Type B pancreatic cell (in vitro differentiated cells): ENCODE measurements around the gene MGMT. TPM values are rescaled to one million over a fixed set of nuclear protein-coding genes. Genes with fewer than 3 reads are reported as not detected.

Experiments used
- DNase-seq: peaks from one replicate; pipeline ENCODE4 v3.0.0; 2021; ENCODE audit warnings: mixed read lengths; ENCODE audit not compliant: unreplicated experiment; ENCODE audit errors: extremely low spot score
- H3K27ac Mint-ChIP-seq: 2 replicates; pipeline ENCODE4 v1.8.0; 2021; ENCODE audit warnings: mild to moderate bottlenecking, mixed read lengths
- H3K27me3 Mint-ChIP-seq: 2 replicates; pipeline ENCODE4 v1.8.0; 2021; ENCODE audit warnings: mixed read lengths
- H3K36me3 Mint-ChIP-seq: 2 replicates; pipeline ENCODE4 v1.8.0; 2021; ENCODE audit warnings: mixed read lengths
- H3K4me1 Mint-ChIP-seq: one replicate; pipeline ENCODE4 v1.8.0; 2021; ENCODE audit warnings: mixed read lengths; ENCODE audit not compliant: unreplicated experiment
- H3K4me3 Mint-ChIP-seq: 2 replicates; pipeline ENCODE4 v1.8.0; 2021; ENCODE audit warnings: mild to moderate bottlenecking, mixed read lengths
- H3K9me3 Mint-ChIP-seq: 2 replicates; pipeline ENCODE4 v1.8.0; 2021; ENCODE audit warnings: mixed read lengths
- total RNA-seq: library from RNA; stranded (reverse); gene quantifications from 2 replicates; pipeline ENCODE4 v1.2.1, GENCODE V29; 2021; ENCODE audit warnings: low replicate concordance
- TF ChIP-seq, protein P1 (sequence below): fragments of 200-600 bp; sonication (generic); conservative IDR thresholded peaks from 2 replicates; pipeline ENCODE4 v1.5.0; 2021; ENCODE audit warnings: antibody characterized with exemption, mild to moderate bottlenecking

Gene MGMT
- total RNA-seq, 1 donor from 2014 or later = 18.8 TPM

DNA sequence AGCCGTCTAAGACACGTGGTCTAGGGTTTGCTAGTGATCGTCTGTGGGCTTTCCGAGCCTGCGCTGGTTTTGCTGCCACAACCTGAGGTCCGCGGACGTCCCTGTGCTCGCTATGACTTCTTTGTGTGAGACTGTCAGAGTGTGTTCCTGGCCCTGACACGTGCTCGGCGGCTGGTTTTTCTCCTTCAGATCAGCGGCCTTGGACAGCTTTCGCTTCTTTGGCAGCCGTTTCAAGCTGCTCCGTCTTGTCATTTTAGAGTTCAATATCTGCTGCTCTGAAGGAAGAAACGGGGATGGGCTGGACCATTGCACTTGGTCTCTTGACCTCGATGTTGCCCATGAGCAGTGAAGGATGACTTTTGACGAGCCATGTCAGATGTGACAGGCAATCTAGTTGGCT is 147.3 kb downstream of the MGMT start:
- H3K36me3 Mint-ChIP-seq = peaks cover 7% of the 10 kb centered on the region
- no peak overlapping the region for H3K27ac Mint-ChIP-seq
- H3K27me3 Mint-ChIP-seq = no peaks in the 10 kb centered on the region
- H3K4me3 Mint-ChIP-seq = no peak overlapping the region
- no peak for DNase-seq
- H3K4me1 Mint-ChIP-seq = no peaks in the 10 kb centered on the region
- TF ChIP-seq, protein P1, sequence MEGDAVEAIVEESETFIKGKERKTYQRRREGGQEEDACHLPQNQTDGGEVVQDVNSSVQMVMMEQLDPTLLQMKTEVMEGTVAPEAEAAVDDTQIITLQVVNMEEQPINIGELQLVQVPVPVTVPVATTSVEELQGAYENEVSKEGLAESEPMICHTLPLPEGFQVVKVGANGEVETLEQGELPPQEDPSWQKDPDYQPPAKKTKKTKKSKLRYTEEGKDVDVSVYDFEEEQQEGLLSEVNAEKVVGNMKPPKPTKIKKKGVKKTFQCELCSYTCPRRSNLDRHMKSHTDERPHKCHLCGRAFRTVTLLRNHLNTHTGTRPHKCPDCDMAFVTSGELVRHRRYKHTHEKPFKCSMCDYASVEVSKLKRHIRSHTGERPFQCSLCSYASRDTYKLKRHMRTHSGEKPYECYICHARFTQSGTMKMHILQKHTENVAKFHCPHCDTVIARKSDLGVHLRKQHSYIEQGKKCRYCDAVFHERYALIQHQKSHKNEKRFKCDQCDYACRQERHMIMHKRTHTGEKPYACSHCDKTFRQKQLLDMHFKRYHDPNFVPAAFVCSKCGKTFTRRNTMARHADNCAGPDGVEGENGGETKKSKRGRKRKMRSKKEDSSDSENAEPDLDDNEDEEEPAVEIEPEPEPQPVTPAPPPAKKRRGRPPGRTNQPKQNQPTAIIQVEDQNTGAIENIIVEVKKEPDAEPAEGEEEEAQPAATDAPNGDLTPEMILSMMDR = no peak
- H3K9me3 Mint-ChIP-seq = peaks cover 5% of the 10 kb centered on the region

DNA sequence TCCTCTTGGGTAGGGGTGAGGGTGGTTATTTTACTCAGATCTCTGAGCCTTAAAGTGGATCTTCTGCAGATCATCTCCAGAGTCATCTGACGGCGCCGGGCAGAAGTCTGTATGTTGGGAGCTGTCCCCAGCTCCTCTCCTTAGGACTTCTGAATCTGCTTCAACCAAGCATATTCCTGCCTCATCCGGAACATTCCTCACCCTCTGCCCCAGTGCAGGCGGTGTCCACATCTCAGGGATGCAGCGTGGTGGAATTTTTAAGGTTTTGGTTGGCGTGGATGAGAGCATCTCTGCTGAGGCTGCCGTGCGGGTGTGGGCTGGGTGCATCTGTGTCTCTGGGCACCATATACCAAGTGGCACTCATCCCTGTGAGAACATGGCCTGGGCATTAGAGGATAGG is 148.3 kb downstream of the MGMT start:
- Mint-ChIP-seq H3K36me3 (peaks cover 7% of the 10 kb centered on the region), H3K27ac (no peak overlapping the region), H3K9me3 (peaks cover 5% of the 10 kb centered on the region), H3K27me3 (no peaks in the 10 kb centered on the region), H3K4me3 (no peak overlapping the region), H3K4me1 (no peaks in the 10 kb centered on the region)
- TF ChIP-seq, protein P1 = no peak
- no peak for DNase-seq

DNA sequence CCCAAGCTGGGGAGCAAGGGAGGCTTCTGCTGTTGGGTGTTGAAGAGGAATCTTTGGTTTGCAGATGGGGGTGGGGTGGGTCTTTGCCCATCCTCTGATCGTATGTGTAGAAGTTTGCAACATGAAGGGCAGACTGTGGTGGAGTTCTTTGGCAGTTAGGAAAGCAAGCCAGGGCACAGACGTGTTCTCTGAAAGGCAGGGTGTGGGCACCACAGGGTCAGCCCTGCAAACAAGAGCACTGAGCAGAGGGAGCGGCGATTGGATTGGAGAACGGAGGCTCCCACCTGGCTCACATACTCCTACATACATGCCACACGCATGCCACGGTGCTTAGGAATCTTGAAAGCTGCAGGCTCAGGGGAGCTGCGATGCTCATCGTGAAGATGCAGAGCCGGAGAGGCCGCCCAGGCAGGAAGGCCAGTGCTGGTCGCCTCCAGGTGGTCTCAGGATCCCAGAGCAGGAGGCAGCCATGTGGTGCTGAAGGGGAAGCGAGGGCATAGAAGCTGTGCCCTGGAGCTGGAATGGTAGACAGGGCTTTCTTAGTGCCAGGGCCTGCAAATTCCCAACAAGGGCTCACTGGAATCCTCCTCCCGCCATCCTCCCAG is 149.0 kb downstream of the MGMT start:
- Mint-ChIP-seq H3K27me3 (no peaks in the 10 kb centered on the region), H3K9me3 (peaks cover 5% of the 10 kb centered on the region), H3K27ac (no peak overlapping the region), H3K36me3 (peaks cover 7% of the 10 kb centered on the region), H3K4me3 (no peak overlapping the region), H3K4me1 (no peaks in the 10 kb centered on the region)
- TF ChIP-seq, protein P1 = no peak
- no peak for DNase-seq

DNA sequence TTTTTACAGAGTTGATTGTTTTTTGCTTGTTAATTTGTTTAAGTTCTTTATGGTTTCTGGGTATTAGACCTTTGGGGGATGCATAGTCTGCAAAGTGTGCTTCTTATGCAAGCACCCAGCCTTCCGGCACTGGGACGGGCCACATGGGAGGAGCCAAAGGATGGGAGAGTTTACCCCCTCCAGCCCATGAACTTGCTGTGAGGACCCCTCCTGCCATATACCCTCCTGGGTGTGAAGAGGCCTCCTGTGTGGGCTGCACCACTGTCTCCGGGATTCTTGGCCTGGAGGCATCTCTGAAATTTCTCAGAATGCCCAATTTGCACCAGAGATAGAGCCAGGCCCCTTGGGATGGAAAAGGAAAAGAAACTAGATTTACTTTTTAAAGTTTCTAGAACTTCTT is 150.7 kb downstream of the MGMT start:
- no peak overlapping the region for H3K27ac Mint-ChIP-seq
- no peak overlapping the region for H3K4me3 Mint-ChIP-seq
- no peaks in the 10 kb centered on the region for H3K27me3 Mint-ChIP-seq
- peaks cover 7% of the 10 kb centered on the region for H3K36me3 Mint-ChIP-seq
- H3K4me1 Mint-ChIP-seq = no peaks in the 10 kb centered on the region
- no peak for DNase-seq
- TF ChIP-seq, protein P1 = no peak
- H3K9me3 Mint-ChIP-seq = peaks cover 5% of the 10 kb centered on the region

DNA sequence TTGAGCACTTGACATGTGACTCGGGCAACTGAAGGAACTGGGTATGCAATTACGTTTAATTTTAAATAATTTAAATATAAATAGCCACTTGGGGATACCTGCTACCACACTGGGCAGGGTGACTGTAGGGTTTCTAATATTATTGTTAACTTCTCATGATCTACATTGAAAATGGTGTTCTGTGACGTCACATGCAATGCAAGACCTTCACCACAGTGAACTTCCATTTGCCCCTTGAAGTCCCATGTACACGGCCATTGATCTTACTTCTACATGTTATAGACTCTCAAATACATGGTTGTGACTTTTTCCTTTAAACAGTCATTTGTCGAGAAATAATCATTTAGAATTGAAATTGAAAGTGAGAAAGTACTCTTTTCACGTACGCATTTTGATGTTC is 154.0 kb downstream of the MGMT start:
- DNase-seq = no peak
- Mint-ChIP-seq H3K27ac (no peak overlapping the region), H3K27me3 (no peaks in the 10 kb centered on the region), H3K4me3 (no peak overlapping the region), H3K9me3 (peaks cover 5% of the 10 kb centered on the region), H3K4me1 (no peaks in the 10 kb centered on the region), H3K36me3 (peaks cover 4% of the 10 kb centered on the region)
- TF ChIP-seq, protein P1 = no peak

DNA sequence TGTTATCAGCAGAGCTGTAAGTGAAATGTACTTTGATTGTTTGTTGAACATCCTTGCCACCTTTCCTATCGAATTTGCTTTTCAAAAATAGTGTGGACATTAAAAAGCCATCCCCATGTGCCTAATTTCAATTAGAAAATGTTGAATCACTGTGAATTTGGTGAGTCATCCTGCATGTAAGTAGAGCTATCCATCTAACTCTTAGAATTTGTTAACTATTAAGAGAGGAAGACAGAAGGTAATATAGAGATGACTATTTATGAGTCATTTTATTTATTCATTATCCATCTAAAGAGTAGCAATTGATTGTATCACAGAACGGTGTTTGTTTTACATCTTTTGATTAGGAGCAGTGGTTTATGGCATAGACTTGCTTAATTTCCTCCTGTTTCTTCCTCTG is 154.7 kb downstream of the MGMT start:
- Mint-ChIP-seq H3K4me3 (no peak overlapping the region), H3K36me3 (peaks cover 4% of the 10 kb centered on the region), H3K9me3 (peaks cover 5% of the 10 kb centered on the region), H3K4me1 (no peaks in the 10 kb centered on the region), H3K27me3 (no peaks in the 10 kb centered on the region), H3K27ac (no peak overlapping the region)
- DNase-seq = no peak
- TF ChIP-seq, protein P1 = no peak
